GM19324 (cell line): ENCODE measurements around the gene TBL1XR1.
"Not testable (repeated sequence)": the region's sequence is repeated elsewhere in the genome, so short reads cannot be mapped to it uniquely, and the experiment has no call there.

Experiments
- ATAC-seq: cut with Tn5 transposase; IDR thresholded peaks from one replicate; pipeline ENCODE4 v1.9.1; 2021; ENCODE audit warnings: mild to moderate bottlenecking, moderate library complexity; ENCODE audit not compliant: unreplicated experiment, low FRiP score

Gene TBL1XR1

DNA sequence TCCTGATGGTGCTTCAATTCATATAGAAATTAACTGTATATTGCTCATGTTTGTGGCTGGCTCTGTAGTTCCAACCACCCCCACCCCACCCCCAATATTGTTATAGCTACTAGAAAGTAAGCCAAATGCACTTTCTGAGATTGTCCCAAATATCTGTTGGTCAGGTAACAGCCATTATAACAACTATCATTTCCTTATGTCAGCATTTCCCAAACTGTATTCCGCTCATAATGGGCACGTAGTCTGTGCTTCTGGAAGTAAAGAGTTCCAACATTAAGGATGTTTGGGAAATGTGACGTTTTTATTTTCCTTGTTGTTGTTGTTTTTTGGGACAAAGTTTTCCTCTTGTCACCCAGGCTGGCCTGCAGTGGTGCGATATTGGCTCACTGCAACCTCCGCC lies 12.2 kb upstream of the TBL1XR1 start:
- no peak for ATAC-seq

DNA sequence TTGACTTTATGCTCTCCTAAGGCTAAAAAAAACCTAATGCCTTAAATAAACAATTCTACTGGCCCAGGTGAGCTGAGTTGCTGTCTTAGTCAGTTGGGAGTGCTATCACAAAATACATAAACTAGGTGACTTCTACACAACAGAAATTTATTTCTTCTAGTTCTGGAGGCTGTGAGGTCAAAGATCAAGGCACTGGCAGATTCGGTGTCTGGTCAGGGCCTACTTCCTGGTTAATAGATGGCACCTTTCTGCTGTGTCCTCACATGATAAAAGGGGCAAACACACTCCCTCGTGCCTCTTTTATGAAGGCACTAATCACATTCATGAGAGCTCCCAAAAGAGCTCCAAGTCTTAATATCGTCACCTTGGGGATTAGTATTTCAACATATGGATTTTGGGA lies 11.5 kb upstream of the TBL1XR1 start:
- ATAC-seq = no peak

DNA sequence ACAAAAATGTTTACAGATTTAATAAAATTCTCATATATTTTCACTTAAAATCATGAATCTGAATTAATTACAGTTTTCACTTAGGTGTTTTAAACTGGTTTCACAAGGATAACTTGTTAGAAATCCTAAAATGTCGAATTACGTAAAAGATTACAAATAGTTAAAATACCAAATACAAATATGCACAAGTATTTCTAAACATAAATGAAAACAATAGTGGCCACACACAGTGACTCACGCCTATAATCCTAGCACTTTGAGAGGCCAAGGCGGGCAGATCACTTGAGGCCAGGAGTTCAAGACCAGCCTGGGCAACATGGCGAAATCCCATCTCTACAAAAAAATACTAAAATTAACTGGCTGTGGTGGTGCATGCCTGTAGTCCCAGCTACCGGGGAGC lies 10.9 kb upstream of the TBL1XR1 start:
- no peak for ATAC-seq

DNA sequence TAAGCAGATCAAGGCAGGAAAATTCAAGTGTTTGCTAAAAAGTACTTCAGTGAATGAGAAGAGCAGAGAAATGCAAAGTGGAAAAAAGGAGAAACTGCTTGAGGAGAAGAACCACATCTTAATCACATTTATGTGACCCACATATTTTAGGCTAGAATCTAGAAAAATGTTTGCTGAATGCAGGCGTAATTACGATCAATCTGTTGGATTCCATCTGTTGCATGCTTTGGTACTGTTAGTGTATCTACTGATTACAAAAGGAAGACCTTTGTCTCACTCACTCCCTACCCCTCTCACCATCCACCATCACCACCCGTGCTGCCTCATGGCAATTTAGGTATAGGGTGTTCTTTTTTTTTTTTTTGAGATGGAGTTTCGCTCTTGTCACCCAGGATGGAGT lies 9.7 kb upstream of the TBL1XR1 start:
- ATAC-seq = no peak

DNA sequence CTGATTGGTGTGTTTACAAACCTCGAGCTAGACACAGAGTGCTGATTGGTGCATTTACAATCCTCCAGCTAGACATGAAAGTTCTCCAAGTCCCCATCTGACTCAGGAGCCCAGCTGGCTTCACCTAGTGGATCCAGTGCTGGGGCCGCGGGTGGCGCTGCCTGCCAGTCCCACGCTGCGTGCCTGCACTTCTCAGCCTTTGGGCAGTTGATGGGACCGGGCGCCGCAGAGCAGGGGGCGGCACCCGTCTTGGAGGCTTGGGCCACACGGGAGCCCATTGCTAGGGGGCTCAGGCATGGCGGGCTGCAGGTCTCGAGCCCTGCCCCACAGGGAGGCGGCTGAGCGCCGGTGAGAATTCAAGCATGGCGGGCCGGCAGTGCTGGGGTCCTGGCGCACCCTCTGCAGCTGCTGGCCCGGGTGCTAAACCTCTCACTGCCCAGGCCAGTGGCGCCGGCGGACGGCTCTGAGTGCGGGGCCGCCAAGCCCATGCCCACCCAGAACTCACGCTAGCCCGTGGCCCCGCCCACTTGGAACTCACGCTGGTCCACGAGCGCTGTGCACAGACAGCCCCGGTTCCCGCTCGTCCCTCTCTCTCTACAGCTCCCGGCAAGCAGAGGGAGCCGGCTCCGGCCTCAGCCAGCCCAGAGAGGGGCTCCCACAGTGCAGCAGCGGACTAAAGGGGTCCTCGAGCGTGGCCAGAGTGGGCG lies 6.6 kb upstream of the TBL1XR1 start:
- ATAC-seq = no peak

DNA sequence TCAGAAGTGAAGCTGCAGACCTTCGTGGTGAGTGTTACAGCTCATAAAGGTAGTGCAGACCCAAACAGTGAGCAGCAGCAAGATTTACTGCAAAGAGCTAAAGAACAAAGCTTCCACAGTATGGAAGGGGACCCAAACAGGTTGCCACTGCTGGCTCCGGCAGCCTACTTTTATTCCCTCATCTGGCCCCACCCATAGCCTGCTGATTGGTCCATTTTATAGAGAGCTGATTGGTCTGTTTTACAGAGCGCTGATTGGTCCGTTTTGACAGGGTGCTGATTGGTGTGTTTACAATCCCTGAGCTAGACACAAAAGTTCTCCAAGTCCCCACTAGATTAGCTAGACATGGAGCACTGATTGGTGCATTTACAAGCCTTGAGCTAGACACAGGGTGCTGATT lies 5.7 kb upstream of the TBL1XR1 start:
- ATAC-seq = not testable (repeated sequence)

DNA sequence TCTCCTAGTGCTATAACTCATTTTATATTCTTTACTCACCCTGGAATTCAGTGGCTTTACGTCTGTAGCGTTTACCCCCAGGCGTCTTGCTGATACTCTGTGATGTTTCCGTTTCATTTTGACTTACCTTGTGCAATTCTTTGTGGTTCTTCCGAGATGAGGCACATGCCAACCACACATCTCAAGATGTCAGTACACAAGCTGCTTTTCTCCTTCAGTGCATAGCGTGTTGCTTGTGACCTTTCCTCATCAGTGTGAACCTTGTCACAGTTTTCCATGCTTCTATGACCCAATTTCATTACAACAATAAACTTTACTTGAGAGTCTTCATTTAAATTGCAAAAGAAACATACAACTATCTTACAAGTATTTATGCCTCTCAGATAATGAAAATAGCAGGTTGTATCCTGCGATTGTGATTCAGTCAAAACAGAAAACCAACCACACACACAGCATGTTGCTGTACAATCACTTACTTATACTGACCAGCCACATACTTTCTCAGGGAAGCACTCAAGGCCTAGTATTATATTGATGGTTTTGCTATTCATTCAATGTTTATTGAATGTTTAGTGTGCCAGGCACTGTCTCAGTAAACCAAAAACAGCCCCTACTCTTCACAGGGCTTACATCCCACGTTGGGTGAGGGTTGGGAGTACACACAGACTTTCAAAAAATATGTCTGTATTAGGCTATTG lies 4.6 kb upstream of the TBL1XR1 start:
- peak; percentile 66 for ATAC-seq

DNA sequence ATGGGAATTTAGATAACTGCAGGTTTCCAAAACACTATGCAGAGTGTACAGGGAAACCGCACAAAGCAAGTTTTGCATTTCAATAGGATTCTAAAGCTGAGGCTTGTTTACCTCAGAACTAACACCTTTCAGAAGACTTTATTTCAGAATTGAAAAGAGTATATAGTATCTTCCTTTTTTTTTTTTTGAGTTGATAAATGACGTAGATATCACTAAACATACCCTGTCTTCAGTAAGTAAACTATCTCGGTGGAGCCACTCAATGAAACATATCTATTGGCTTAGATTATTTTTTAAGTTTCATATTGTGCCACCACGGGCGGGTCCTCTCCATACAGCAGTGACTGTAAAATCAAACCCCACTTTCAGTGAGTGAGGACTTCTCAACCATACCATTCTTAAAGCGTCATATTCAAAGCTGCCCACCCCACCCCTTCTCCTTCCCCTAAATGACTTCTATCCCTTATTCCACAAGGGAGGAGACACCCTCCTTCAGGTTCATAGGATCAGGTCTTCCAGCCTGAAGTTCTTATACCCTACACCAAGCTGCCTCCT lies 2.0 kb upstream of the TBL1XR1 start:
- no peak for ATAC-seq

DNA sequence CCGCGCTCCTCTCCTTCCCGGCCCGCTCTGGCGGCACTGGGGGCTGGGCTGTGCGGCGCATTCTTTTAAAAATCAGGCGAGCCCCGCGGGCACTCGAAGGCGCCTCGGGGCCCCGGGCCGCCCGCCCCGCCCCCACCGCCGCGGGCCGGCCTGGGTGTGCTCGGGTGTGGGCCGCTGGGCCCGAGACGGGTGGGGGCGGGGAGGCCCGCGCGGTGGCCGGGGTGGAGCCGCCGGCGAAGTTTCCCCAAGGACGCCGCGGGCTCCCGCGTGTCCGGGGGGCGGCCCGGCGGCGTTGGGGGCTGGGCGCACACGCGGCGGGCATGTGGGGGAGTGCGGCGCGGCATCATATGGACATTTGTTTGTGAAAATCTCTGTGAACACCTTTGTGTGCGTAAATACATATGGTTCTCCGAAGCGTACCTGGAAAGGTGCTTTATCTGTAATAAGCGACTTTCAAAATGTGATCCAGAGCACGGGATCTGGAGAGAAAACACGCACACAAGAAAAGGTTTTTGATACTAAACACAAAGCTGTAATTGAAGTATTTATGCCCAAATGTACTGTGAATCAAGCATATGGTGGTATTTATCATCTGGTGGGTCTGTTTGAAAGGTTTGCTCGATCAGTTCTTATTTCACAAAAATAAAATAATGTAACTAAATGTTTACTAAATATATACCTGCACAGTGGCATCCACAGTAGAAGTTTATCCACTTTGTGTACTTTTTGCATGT lies 612 bp upstream of the TBL1XR1 start:
- peak; percentile 36 for ATAC-seq

DNA sequence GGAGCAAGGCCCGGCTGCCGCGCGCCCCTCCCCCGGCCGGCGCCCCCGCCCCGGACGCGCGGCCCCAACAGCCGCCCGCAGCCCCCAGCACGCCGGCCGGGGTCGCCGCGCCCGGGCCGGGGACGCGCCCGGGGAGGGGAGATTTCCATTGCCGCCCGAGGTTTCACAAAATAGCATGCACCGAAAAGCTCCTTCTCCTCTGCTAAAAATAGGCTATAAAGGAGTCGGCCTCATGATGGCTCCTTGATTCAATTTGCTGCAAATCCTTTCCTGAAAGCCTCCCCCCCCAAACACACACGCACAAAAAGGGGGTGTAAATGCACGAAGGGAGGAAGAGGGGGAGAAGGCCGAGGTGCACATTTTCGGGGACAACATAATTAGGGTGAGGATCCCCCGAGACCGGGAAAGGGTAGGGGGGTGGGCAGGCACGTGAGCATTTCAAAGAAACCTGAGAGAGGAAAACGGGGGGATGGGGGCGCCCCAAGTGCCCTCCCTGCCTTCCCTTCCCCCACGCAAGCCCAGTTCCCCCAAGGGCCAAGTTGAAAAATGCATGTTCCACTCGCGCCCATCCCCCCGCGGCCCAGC lies 734 bp downstream of the TBL1XR1 start:
- no peak for ATAC-seq

DNA sequence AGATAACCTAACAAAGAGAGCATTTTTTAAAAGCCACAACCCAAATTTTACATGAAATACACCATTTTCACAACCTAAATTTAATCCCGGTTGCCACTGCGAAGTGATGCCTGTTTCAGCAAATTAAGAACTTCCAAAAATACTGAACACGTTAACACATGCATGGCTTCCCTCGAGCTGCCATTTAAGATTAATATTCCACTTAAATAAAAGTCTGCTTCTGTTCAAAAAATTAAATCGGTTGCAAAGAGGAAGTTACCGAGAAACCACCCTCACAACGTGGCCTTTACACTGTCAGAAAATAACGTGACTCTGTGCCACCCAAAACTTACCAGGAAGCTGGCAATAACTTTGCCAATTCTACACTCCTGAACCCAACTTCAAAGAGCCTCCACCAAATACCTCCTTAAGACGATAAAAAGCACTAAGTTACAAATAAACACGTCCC lies 1.2 kb downstream of the TBL1XR1 start:
- no peak for ATAC-seq

DNA sequence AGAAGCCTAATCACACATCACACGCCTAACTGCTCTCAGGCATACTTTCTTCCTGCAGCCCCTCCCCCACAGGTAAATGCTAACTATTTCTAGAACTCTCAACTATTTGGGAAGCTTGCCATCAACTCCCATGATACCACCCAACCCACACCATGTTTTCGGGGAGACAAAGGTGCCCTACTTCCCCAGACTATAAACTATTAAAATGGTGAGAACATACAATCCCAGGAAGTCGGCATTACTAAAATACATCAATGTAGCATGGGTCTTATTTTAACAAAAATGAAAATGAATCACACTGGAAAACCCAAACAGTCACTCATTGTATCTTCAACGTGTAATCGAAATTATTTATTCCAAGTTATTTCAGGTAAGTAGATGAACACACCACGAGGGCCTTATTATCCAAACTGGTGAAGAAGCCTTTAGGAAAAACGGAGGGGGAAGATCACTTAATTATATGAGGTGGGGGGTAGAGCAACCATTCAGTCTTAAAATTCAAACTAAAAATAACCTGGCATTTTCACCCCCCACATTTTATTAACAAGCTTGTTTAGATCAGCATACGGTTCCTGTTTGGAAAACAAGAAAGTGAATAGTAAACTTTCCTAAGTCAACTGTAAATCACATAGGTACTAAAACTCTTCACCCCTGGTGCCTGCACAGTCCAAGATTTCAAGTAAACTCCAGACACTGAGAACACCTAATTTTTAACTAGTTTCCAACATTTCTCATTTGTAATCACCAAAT lies 1.9 kb downstream of the TBL1XR1 start:
- ATAC-seq = no peak

DNA sequence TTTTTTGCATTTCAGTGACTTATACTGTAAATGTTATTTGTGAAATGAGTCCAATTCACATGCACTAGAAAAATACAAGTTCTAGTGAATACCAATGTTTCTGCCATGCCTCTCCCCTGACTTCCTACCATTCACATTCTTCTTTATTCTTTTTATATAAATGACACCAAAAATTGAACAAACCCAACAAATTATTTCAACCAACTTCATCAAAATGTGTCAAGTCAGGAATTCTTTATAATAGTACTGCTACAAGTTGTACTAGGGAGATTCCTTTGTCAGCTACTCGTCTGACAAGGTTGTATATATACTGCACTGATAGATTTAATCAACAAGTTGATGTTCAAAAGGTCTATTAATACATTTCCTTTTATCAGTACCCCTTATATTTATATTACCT lies 3.0 kb downstream of the TBL1XR1 start:
- ATAC-seq = no peak

DNA sequence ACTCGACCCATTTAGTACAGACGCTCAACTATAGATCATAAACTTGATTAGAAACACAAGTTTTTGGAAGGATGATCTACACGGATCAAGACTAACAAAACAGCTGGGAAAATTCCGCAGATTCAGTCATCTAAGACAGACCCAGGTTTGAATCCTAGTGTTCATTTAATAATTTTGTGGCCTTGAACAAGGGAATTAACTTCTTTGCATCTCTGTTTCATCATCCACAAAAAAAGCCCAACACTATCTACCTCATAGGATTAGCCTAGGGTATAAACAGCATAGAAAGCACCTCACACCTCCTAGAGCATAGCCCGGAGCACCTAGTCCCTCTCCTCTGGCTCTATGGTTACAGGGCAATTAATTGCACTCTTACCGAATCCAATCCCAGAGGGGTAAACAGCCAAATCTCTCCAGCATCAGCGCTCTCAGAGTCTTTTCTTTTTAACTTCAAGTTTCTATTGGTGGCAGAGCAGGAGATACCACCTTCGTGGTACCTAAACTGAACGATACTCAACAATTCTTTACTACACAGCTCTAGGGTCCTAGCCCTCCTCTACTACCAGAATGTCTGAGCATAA lies 3.5 kb downstream of the TBL1XR1 start:
- ATAC-seq = no peak

DNA sequence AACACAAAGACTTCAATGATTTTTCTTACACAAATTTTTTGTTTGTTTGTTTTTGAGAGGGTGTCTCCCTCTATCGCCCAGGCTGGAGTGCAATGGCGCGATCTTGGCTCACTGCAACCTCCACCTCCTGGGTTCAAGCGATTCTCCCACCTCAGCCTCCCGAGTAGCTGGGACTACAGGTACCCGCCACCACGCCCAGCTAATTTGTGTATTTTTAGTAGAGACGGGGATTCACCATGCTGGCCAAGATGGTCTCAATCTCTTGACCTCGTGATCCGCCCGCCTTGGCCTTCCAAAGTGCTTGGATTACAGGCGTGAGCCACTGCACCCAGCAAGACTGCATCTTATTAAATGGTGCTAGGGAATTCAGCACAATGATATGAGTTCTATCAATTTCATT lies 4.0 kb downstream of the TBL1XR1 start:
- ATAC-seq = not testable (repeated sequence)

DNA sequence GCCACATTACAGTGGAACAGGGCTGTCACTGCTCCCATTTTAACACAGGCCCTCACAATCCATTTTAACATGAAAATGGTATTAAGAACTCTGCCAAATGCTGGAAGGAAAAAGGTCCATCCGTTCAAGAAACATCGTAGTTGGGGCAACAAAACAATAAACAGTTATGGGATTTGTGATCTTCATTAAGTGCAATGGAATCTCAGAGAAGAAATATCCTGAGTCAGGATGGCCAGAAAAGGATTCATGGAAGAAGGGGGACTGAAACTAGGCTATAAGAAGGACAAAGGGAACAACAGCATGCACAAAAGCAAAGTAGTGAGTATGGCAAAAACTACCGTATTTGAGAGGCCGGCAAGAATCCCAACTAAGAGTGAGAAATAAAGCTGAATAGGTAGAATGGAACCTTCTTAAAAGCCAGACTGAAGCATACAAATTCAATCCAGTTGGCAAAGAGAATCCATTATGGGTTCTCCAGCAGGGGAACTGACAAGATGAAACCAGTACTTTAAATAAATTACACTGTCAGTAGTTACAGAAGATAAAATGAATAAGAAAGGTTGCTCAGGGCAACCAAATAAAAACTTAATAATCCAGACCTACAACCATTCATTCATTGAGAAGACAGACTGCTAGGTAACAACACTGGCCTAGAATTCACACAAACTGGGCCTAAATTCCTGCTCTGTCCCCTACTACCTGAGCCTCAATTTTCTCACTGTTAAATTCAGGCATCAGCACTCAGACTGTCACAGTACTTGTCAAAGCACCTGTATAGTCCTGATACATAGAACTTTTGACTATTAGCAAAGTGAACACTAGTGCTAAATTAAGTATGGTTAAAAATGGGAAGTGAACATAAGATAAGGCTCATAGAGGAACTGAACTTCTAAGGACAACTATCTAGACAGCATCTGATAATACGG lies 6.3 kb downstream of the TBL1XR1 start:
- no peak for ATAC-seq

DNA sequence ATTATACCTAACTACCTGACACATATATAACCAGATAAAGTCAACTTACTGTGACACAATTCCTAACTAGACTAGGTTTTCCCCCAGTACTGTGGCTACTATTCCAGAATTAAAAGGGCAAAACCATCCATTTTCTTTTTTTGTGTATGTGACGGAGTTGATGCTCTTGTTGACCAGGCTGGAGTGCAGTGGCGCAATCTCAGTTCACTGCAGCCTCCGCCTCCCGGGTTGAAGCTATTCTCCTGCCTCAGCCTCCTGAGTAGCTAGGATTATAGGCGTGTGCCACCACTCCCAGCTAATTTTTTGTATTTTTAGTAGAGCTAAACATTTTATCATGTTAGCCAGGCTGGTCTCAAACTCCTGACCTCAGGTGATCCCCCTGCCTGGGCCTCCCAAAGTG lies 7.1 kb downstream of the TBL1XR1 start:
- ATAC-seq = not testable (repeated sequence)

DNA sequence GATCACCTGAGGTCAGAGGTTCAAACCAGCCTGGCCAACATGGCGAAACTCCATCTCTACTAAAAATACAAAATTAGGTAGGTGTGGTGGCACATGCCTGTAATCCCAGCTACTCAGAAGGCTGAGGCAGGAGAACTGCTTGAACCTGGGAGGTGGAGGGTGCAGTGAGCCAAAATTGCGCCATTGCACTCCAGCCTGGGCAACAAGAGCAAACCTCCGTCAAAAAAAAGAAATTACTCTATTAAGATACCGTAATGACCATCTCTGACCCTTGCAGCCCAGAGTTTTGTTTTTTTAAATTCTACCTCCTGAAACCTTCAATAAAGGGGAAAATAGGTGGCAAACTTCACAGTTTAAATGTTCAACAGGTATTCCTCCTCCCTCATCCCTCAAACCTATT lies 9.0 kb downstream of the TBL1XR1 start:
- not testable (repeated sequence) for ATAC-seq

DNA sequence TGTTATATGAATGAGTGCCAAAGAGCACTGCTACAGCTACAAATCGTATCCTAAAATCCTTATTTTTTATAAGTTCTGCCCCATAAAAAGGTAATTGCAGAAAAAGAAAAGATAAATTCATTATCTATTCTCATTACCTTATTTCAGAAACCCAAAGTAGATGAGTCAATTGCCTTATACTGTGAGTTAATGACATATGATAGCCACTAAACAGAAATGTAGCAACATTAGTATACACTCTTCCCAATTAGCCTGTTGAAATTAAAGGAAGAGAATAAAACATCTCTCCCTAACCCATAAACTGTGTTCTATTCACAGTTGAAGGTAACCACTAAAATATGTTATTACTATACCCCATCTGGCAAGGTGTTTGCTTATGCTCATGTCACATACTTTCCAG lies 11.0 kb downstream of the TBL1XR1 start:
- no peak for ATAC-seq
